SK-N-SH treated with all-trans-retinoic acid at 6 μM for 48 hours (cell line): ENCODE results near the gene MCFD2.

Experiments
- ARNTL ChIP-seq: fragments of 450-650 bp; formaldehyde crosslinking; IDR thresholded peaks from 2 replicates; pipeline ENCODE4 v1.5.0; 2020; ENCODE audit warnings: low read depth, mild to moderate bottlenecking, moderate library complexity, borderline replicate concordance
- BACH2 ChIP-seq: fragments of 250-450 bp; sonication (Bioruptor Pico); IDR thresholded peaks from 2 replicates; pipeline ENCODE4 v1.9.0; 2021; ENCODE audit warnings: mild to moderate bottlenecking, borderline replicate concordance
- CREB5 ChIP-seq: fragments of 250-450 bp; sonication (Bioruptor Pico); IDR thresholded peaks from 2 replicates; pipeline ENCODE4 v1.5.1; 2020; ENCODE audit warnings: low read depth, mild to moderate bottlenecking, moderate library complexity
- GLIS3 ChIP-seq: fragments of 250-450 bp; sonication (Bioruptor Pico); IDR thresholded peaks from 2 replicates; pipeline ENCODE4 v1.5.0; 2020; ENCODE audit warnings: mild to moderate bottlenecking, moderate library complexity
- ISL1 ChIP-seq: fragments of 250-450 bp; sonication (Bioruptor Pico); IDR thresholded peaks from 2 replicates; pipeline ENCODE4 v2.1.2; 2022; ENCODE audit warnings: mild to moderate bottlenecking, moderate library complexity
- OSR1 ChIP-seq: fragments of 250-450 bp; sonication (Bioruptor Pico); IDR thresholded peaks from 2 replicates; pipeline ENCODE4 v1.8.0; 2022; ENCODE audit warnings: moderate library complexity, mild to moderate bottlenecking, inconsistent platforms
- ZNF70 ChIP-seq: fragments of 450-650 bp; formaldehyde crosslinking; IDR thresholded peaks from 2 replicates; pipeline ENCODE4 v1.5.0; 2020; ENCODE audit warnings: mild to moderate bottlenecking, moderate library complexity

GRCh38 chr2:46888421-46888952 is 27.1 kb downstream of the MCFD2 start:
- TF ChIP-seq GLIS3 (CRISPR knock-in tag) (no peak), CREB5 (CRISPR knock-in tag) (no peak), BACH2 (CRISPR knock-in tag) (no peak), OSR1 (CRISPR knock-in tag) (no peak), ZNF70 (CRISPR knock-in tag) (no peak), ISL1 (CRISPR knock-in tag) (no peak), ARNTL (CRISPR knock-in tag) (no peak)
